Measurements from ENCODE around the gene INTS3.

DNA sequence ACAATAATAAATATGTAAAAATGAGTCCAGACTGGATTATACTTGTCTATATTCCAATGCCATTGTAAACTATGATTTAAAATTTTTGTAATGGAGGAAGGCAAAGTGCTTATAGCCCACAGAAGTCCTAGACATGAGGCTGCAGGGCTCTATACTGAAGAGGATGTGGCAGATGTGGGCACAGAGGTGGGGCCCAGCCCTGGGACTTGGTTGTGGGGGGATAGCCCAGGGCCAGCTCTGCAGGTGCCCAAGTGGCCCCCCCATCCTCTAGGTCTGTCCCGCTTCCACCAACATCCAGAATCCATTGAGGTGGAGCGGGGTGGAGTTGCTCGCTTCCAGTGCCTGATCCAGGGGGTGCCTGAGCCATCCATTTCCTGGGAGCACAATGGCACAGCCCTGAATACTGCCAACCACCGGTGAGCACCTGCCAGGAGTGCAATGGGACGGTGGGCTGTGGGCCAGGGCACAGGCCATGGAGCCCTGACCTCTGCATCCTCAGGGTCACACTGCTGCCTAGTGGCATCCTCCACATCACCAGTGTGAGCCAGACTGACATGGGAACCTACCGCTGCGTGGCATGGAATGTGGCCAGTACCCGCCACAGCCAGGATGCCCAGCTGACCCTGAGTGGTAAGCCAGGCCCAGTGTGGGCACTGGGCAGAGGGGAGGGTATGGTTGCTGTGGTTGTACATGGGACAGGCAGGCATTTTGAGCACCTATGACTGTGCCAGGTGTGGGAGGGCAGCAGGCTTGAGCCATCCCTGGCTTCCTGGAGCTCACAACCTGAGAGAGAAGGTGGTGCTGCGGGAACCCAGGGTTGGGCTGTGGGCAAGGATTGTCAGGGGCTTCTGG lies 68.3 kb downstream of the INTS3 start:
- TF ChIP-seq TAF1 (IDR thresholded peaks at IDR 0.05; ENCODE audit: low read depth) (no peak), EZH2 (IDR thresholded peaks at IDR 0.05; ENCODE audit: borderline replicate concordance, insufficient read depth, low read length, poor library complexity, severe bottlenecking) (no peak), SMC3 (conservative IDR thresholded peaks at IDR 0.05; ENCODE audit: poor library complexity) (no peak), MXI1 (conservative IDR thresholded peaks at IDR 0.05; ENCODE audit: poor library complexity, severe bottlenecking) (no peak)
- TF ChIP-seq, protein P1, sequence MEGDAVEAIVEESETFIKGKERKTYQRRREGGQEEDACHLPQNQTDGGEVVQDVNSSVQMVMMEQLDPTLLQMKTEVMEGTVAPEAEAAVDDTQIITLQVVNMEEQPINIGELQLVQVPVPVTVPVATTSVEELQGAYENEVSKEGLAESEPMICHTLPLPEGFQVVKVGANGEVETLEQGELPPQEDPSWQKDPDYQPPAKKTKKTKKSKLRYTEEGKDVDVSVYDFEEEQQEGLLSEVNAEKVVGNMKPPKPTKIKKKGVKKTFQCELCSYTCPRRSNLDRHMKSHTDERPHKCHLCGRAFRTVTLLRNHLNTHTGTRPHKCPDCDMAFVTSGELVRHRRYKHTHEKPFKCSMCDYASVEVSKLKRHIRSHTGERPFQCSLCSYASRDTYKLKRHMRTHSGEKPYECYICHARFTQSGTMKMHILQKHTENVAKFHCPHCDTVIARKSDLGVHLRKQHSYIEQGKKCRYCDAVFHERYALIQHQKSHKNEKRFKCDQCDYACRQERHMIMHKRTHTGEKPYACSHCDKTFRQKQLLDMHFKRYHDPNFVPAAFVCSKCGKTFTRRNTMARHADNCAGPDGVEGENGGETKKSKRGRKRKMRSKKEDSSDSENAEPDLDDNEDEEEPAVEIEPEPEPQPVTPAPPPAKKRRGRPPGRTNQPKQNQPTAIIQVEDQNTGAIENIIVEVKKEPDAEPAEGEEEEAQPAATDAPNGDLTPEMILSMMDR (IDR thresholded peaks at IDR 0.05; ENCODE audit: poor library complexity, severe bottlenecking): no peak
- TF ChIP-seq, protein P2, sequence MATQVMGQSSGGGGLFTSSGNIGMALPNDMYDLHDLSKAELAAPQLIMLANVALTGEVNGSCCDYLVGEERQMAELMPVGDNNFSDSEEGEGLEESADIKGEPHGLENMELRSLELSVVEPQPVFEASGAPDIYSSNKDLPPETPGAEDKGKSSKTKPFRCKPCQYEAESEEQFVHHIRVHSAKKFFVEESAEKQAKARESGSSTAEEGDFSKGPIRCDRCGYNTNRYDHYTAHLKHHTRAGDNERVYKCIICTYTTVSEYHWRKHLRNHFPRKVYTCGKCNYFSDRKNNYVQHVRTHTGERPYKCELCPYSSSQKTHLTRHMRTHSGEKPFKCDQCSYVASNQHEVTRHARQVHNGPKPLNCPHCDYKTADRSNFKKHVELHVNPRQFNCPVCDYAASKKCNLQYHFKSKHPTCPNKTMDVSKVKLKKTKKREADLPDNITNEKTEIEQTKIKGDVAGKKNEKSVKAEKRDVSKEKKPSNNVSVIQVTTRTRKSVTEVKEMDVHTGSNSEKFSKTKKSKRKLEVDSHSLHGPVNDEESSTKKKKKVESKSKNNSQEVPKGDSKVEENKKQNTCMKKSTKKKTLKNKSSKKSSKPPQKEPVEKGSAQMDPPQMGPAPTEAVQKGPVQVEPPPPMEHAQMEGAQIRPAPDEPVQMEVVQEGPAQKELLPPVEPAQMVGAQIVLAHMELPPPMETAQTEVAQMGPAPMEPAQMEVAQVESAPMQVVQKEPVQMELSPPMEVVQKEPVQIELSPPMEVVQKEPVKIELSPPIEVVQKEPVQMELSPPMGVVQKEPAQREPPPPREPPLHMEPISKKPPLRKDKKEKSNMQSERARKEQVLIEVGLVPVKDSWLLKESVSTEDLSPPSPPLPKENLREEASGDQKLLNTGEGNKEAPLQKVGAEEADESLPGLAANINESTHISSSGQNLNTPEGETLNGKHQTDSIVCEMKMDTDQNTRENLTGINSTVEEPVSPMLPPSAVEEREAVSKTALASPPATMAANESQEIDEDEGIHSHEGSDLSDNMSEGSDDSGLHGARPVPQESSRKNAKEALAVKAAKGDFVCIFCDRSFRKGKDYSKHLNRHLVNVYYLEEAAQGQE (IDR thresholded peaks at IDR 0.05; ENCODE audit: borderline replicate concordance): no peak
